Vagina (tissue), 2 donors: ENCODE data around the gene AGAP3.

ENCODE experiments used
- CTCF ChIP-seq, 3 experiments: fragments of 450-650 bp in 2 of 3; fragments of 200-600 bp in 1 of 3; sonication (generic) in 1 of 3; IDR thresholded peaks; one replicate each; pipeline ENCODE4 v1.5.1; 2017 to 2019; ENCODE audit warnings: antibody characterized with exemption in 3 of 3, mild to moderate bottlenecking in 2 of 3, moderate library complexity in 2 of 3
- POLR2AphosphoS5 ChIP-seq, 2 donors: sonication (generic); formaldehyde crosslinking; IDR thresholded peaks; one replicate each; pipeline ENCODE4 v1.9.0; 2017; ENCODE audit warnings: antibody characterized with exemption in 2 of 2, mild to moderate bottlenecking in 2 of 2, low read depth in 1 of 2; ENCODE audit not compliant: insufficient read depth in 1 of 2

GRCh38 chr7:151188252-151188542 is 101.9 kb downstream of the AGAP3 start:
- TF ChIP-seq POLR2AphosphoS5 (IDR thresholded peaks at IDR 0.05; ENCODE audit: insufficient read depth in 1 of 2, low read depth in 1 of 2) (no peak), CTCF (IDR thresholded peaks at IDR 0.05) (no peak)
